Neuronal stem cell (in vitro differentiated cells): ENCODE data around the gene FLOT2.
"Not testable (repeated sequence)": the region's sequence is repeated elsewhere in the genome, so short reads cannot be mapped to it uniquely, and the experiment has no call there.

Experiments
- DNase-seq: peaks from one replicate; pipeline ENCODE4 v3.0.0-alpha.2; 2013; ENCODE audit warnings: low spot score
- H2AFZ ChIP-seq: one replicate; pipeline ENCODE4 v1.6.1; 2013; ENCODE audit warnings: mild to moderate bottlenecking, low read length, inconsistent platforms
- H2AK5ac ChIP-seq: 2 replicates; pipeline ENCODE4 v1.6.1; 2013; ENCODE audit warnings: low read depth, mild to moderate bottlenecking, inconsistent platforms, low read length, moderate library complexity, mixed read lengths
- H2BK120ac ChIP-seq: 2 replicates; pipeline ENCODE4 v1.6.1; 2013; ENCODE audit warnings: low read depth, mild to moderate bottlenecking, inconsistent platforms, low read length, moderate library complexity, mixed read lengths
- H2BK12ac ChIP-seq: one replicate; pipeline ENCODE4 v1.6.1; 2013; ENCODE audit warnings: low read length, inconsistent platforms
- H2BK15ac ChIP-seq: 2 replicates; pipeline ENCODE4 v1.6.1; 2013; ENCODE audit warnings: mild to moderate bottlenecking, low read length, inconsistent platforms, mixed read lengths
- H2BK5ac ChIP-seq: one replicate; pipeline ENCODE4 v1.6.1; 2013; ENCODE audit warnings: inconsistent platforms, mild to moderate bottlenecking, low read length, moderate library complexity
- H3K14ac ChIP-seq: one replicate; pipeline ENCODE4 v1.6.1; 2013; ENCODE audit warnings: low read length, inconsistent platforms
- H3K18ac ChIP-seq: 2 replicates; pipeline ENCODE4 v1.6.1; 2013; ENCODE audit warnings: low read length, inconsistent platforms
- H3K23ac ChIP-seq: 2 replicates; pipeline ENCODE4 v1.6.1; 2013; ENCODE audit warnings: low read depth, mild to moderate bottlenecking, mixed read lengths, low read length, inconsistent platforms; ENCODE audit not compliant: poor library complexity
- H3K27ac ChIP-seq: replicated peaks from 3 replicates; pipeline ENCODE4 v1.5.1; 2013; ENCODE audit warnings: low read length, inconsistent platforms
- H3K27me3 ChIP-seq, 3 experiments: 2 replicates each; pipeline ENCODE4 v1.6.1; 2013; ENCODE audit warnings: low read length in 3 of 3, mild to moderate bottlenecking in 2 of 3, inconsistent platforms in 1 of 3, low read depth in 1 of 3, mixed read lengths in 1 of 3, moderate library complexity in 1 of 3; ENCODE audit not compliant: control insufficient read depth in 3 of 3, insufficient read depth in 3 of 3
- H3K36me3 ChIP-seq, 2 donors: replicated peaks in 1 of 2; 2 replicates each; pipeline ENCODE4 v1.6.1; 2013; ENCODE audit warnings: low read length in 2 of 2; ENCODE audit not compliant: control insufficient read depth in 2 of 2, insufficient read depth in 2 of 2
- H3K4ac ChIP-seq: 2 replicates; pipeline ENCODE4 v1.6.1; 2013; ENCODE audit warnings: inconsistent platforms, mild to moderate bottlenecking, low read length, moderate library complexity
- H3K4me1 ChIP-seq, 2 donors: 1 replicate in 1 of 2; 2 replicates in 1 of 2; pipeline ENCODE4 v1.6.1; 2013; ENCODE audit warnings: low read length in 2 of 2, low read depth in 1 of 2; ENCODE audit not compliant: control insufficient read depth in 2 of 2, insufficient read depth in 1 of 2
- H3K4me2 ChIP-seq: one replicate; pipeline ENCODE4 v1.6.1; 2013; ENCODE audit warnings: mild to moderate bottlenecking, low read length, inconsistent platforms; ENCODE audit not compliant: insufficient read depth, poor library complexity, severe bottlenecking
- H3K4me3 ChIP-seq, 2 donors: 2 replicates each; pipeline ENCODE4 v1.5.1; 2013; ENCODE audit warnings: low read length in 2 of 2, mild to moderate bottlenecking in 2 of 2, inconsistent platforms in 1 of 2, moderate library complexity in 1 of 2
- H3K79me1 ChIP-seq: one replicate; pipeline ENCODE4 v1.6.1; 2013; ENCODE audit warnings: low read depth, mild to moderate bottlenecking, inconsistent platforms, low read length, moderate library complexity
- H3K9ac ChIP-seq: one replicate; pipeline ENCODE4 v1.6.1; 2013; ENCODE audit warnings: mild to moderate bottlenecking, low read depth, low read length, inconsistent platforms; ENCODE audit not compliant: poor library complexity
- H3K9me3 ChIP-seq, 2 donors: replicated peaks in 1 of 2; 2 replicates each; pipeline versions ENCODE3 to v1.6.1; 2013; ENCODE audit warnings: low read length in 2 of 2, mild to moderate bottlenecking in 2 of 2, inconsistent platforms in 1 of 2, low read depth in 1 of 2, mixed read lengths in 1 of 2, moderate library complexity in 1 of 2; ENCODE audit not compliant: control insufficient read depth in 2 of 2, insufficient read depth in 1 of 2
- H4K8ac ChIP-seq: one replicate; pipeline ENCODE4 v1.6.1; 2013; ENCODE audit warnings: low read depth, mild to moderate bottlenecking, inconsistent platforms, low read length, moderate library complexity
- H4K91ac ChIP-seq: one replicate; pipeline ENCODE4 v1.6.1; 2013; ENCODE audit warnings: low read length, low read depth, mild to moderate bottlenecking, inconsistent platforms; ENCODE audit not compliant: poor library complexity
- WGBS, 2 donors: extraction: QIAGEN DNeasy Blood & Tissue Kit; methylation state at CpG; one replicate each; pipeline ENCODE4 v1.1.7; 2013; ENCODE audit warnings: missing lambda C conversion rate in 2 of 2, mixed read lengths in 1 of 2; ENCODE audit not compliant: insufficient read length in 2 of 2, insufficient replicate concordance in 1 of 2; ENCODE audit errors: extremely low coverage in 2 of 2; 5-methylcytosine and 5-hydroxymethylcytosine counted together

The FLOT2 gene

GRCh38 chr17:28842282-28843012, 55.1 kb downstream of the FLOT2 start, which contains the start of gene FAM222B:
Gene FAM222B, minus strand, starts transcription at chr17:28842790. Its CDS starts 76,123 bp downstream, at chr17:28766667.
- H3K36me3 ChIP-seq, result peaks cover 0 to 7% of the 10 kb centered on the region in 2 donors
- peak within 1 kb of the TSS; percentile 65 for H4K8ac ChIP-seq
- H3K4me2 ChIP-seq, result peak within 1 kb of the TSS; percentile 60
- peak within 1 kb of the TSS; percentile 43 for H3K27ac ChIP-seq
- peak within 1 kb of the TSS; percentile 68 to 91 for H3K4me3 ChIP-seq
- H3K4ac ChIP-seq, result no peak within 1 kb of the TSS
- peaks cover 3% of the 10 kb centered on the region for H3K79me1 ChIP-seq
- H3K9ac ChIP-seq, result peak within 1 kb of the TSS; percentile 96
- peak within 1 kb of the TSS; percentile 25 for H3K14ac ChIP-seq
- H3K9me3 ChIP-seq, result no peaks in the 10 kb centered on the region
- peak; percentile 88 for DNase-seq
- no CpG with 5 or more reads among the region's 44 CpGs for WGBS, 2 donors
- H2BK120ac ChIP-seq, result no peak within 1 kb of the TSS
- H3K4me1 ChIP-seq, result peaks cover 2 to 9% of the 10 kb centered on the region in 2 donors
- H3K27me3 ChIP-seq, result no peaks in the 10 kb centered on the region
- H3K18ac ChIP-seq, result peak within 1 kb of the TSS; percentile 88
- peak within 1 kb of the TSS; percentile 91 for H2BK5ac ChIP-seq
- H2BK12ac ChIP-seq, result no peak within 1 kb of the TSS
- H2AK5ac ChIP-seq, result no peak within 1 kb of the TSS
- peak within 1 kb of the TSS; percentile 73 for H2BK15ac ChIP-seq
- peak within 1 kb of the TSS; percentile 97 for H2AFZ ChIP-seq
- H3K23ac ChIP-seq, result peak within 1 kb of the TSS; percentile 37
- no peak within 1 kb of the TSS for H4K91ac ChIP-seq

GRCh38 chr17:28841901-28842281, 55.6 kb downstream of the FLOT2 start:
- H2BK120ac ChIP-seq, result no peak overlapping the region
- no peak overlapping the region for H2AK5ac ChIP-seq
- H2BK15ac ChIP-seq, result no peak overlapping the region
- H3K36me3 ChIP-seq, result peaks cover 0 to 7% of the 10 kb centered on the region in 2 donors
- peak overlapping the region; percentile 25 for H3K14ac ChIP-seq
- DNase-seq, result no peak
- peak overlapping the region; percentile 91 for H2BK5ac ChIP-seq
- H3K9me3 ChIP-seq, result no peaks in the 10 kb centered on the region
- peak overlapping the region; percentile 68 to 91 for H3K4me3 ChIP-seq
- peak overlapping the region; percentile 43 for H3K27ac ChIP-seq
- H3K4ac ChIP-seq, result no peak overlapping the region
- H3K23ac ChIP-seq, result no peak overlapping the region
- no peaks in the 10 kb centered on the region for H3K27me3 ChIP-seq
- H3K79me1 ChIP-seq, result peaks cover 3% of the 10 kb centered on the region
- no peak overlapping the region for H4K91ac ChIP-seq
- H3K4me1 ChIP-seq, result peaks cover 2 to 9% of the 10 kb centered on the region in 2 donors
- H2BK12ac ChIP-seq, result no peak overlapping the region
- peak overlapping the region; percentile 97 for H2AFZ ChIP-seq
- H3K18ac ChIP-seq, result no peak overlapping the region
- peak overlapping the region; percentile 60 for H3K4me2 ChIP-seq
- H3K9ac ChIP-seq, result peak overlapping the region; percentile 96
- H4K8ac ChIP-seq, result no peak overlapping the region
- WGBS, 2 donors, result no CpG with 5 or more reads among the region's 6 CpGs

DNA sequence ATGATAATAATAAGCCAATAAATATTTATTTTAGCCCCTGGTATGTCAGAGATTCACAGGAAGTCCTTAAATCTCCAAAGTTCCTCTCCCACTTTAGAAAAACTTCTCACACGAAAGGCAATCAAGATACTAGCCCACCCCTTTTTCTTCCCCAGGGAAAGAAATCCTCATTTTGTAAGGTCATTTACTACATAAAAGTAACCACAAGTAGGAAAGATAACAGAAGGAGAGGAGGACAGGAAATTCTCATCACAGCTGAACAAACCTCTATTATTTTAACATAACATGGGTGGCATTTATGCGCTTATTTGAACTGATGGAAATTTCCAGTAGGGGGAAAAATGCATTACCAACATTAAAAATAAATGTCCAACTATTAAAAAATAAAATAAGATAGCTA, 58.3 kb downstream of the FLOT2 start:
- Histone ChIP-seq H4K91ac (no peak overlapping the region), H3K18ac (no peak overlapping the region), H3K9me3 (no peaks in the 10 kb centered on the region), H3K36me3 (peaks cover 0 to 10% of the 10 kb centered on the region in 2 donors), H3K23ac (no peak overlapping the region), H3K4me2 (no peak overlapping the region), H3K4ac (no peak overlapping the region), H2BK120ac (no peak overlapping the region), H3K27ac (no peak overlapping the region), H2BK5ac (no peak overlapping the region), H2AK5ac (no peak overlapping the region), H4K8ac (no peak overlapping the region), H3K4me1 (peaks cover 2 to 9% of the 10 kb centered on the region in 2 donors), H2BK12ac (no peak overlapping the region), H2BK15ac (no peak overlapping the region), H2AFZ (no peak overlapping the region), H3K79me1 (peaks cover 6% of the 10 kb centered on the region), H3K4me3 (no peak overlapping the region), H3K14ac (no peak overlapping the region), H3K9ac (no peak overlapping the region), H3K27me3 (no peaks in the 10 kb centered on the region)
- no peak for DNase-seq
- no CpG with 5 or more reads among the region's 2 CpGs for WGBS, 2 donors

- not testable (repeated sequence) for H3K9me3 ChIP-seq, H2BK15ac ChIP-seq, H4K91ac ChIP-seq, H2BK5ac ChIP-seq, DNase-seq, H3K27me3 ChIP-seq, H3K27ac ChIP-seq, H3K18ac ChIP-seq, H2BK12ac ChIP-seq, H3K23ac ChIP-seq, H3K79me1 ChIP-seq, H3K9ac ChIP-seq, H3K4me2 ChIP-seq, H3K14ac ChIP-seq, H2AK5ac ChIP-seq, H3K4me3 ChIP-seq, H2AFZ ChIP-seq, H3K4ac ChIP-seq, H3K4me1 ChIP-seq, H4K8ac ChIP-seq, H2BK120ac ChIP-seq
- H3K36me3 ChIP-seq, result peaks cover 0 to 26% of the 10 kb centered on the region in 2 donors
- WGBS, 2 donors, result no CpG with 5 or more reads among the region's 10 CpGs
Observed at GRCh38 chr17:28836541-28836940, 61.0 kb downstream of the FLOT2 start.
